Upper lobe of left lung (tissue), 4 donors: ENCODE data around the gene APOB.

Experiments used
- EP300 ChIP-seq, 4 donors: sonication (generic); formaldehyde crosslinking; IDR thresholded peaks; one replicate each; pipeline ENCODE4 v1.5.1; 2017; ENCODE audit warnings: antibody characterized with exemption in 4 of 4, control low read depth in 2 of 4
- POLR2A ChIP-seq, 4 donors: fragments of 450-650 bp; IDR thresholded peaks; one replicate each; pipeline ENCODE4 v1.5.1; 2016 to 2017; ENCODE audit warnings: antibody characterized with exemption in 4 of 4, mild to moderate bottlenecking in 2 of 4
- POLR2AphosphoS5 ChIP-seq, 2 donors: sonication (generic); formaldehyde crosslinking; IDR thresholded peaks; one replicate each; pipeline ENCODE4 v1.5.1; 2017; ENCODE audit warnings: antibody characterized with exemption in 2 of 2
- TF ChIP-seq, protein P1 (sequence below), 6 experiments: fragments of 450-650 bp in 4 of 6; fragments of 200-600 bp in 2 of 6; sonication (generic) in 2 of 6; IDR thresholded peaks; one replicate each; pipeline ENCODE4 v1.5.1; 2016 to 2019; ENCODE audit warnings: antibody characterized with exemption in 6 of 6

DNA sequence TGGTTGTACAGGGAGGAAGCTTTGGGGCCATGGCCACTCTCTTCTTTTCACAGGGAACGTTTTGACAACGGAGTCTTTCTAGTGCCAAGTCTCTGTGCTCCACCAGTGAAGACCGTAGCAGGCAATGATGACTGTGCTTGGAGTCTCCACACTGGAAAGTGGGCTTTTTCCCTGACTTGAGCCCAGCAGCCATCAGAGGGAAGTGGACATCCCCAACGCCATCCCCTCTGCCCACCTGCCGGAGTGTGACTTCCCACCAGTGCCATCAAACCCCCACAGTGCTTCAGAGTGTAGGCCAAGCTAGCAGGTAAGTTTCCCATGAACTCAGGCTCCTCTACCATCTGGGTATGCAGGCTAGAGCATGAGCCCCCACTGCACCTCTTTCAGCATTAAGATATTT lies 78.7 kb downstream of the APOB start:
- TF ChIP-seq, protein P1, sequence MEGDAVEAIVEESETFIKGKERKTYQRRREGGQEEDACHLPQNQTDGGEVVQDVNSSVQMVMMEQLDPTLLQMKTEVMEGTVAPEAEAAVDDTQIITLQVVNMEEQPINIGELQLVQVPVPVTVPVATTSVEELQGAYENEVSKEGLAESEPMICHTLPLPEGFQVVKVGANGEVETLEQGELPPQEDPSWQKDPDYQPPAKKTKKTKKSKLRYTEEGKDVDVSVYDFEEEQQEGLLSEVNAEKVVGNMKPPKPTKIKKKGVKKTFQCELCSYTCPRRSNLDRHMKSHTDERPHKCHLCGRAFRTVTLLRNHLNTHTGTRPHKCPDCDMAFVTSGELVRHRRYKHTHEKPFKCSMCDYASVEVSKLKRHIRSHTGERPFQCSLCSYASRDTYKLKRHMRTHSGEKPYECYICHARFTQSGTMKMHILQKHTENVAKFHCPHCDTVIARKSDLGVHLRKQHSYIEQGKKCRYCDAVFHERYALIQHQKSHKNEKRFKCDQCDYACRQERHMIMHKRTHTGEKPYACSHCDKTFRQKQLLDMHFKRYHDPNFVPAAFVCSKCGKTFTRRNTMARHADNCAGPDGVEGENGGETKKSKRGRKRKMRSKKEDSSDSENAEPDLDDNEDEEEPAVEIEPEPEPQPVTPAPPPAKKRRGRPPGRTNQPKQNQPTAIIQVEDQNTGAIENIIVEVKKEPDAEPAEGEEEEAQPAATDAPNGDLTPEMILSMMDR (IDR thresholded peaks at IDR 0.05): no peak
- no peak for TF ChIP-seq EP300 (IDR thresholded peaks at IDR 0.05)
- TF ChIP-seq POLR2AphosphoS5 (IDR thresholded peaks at IDR 0.05): no peak
- TF ChIP-seq POLR2A (IDR thresholded peaks at IDR 0.05): no peak
